GM18907 (cell line): Measurements from ENCODE around the gene GRIN3A.
A peak's percentile ranks its signal among the peaks of the same experiment; 100 is the strongest.

Experiments
- ATAC-seq: cut with Tn5 transposase; IDR thresholded peaks from one replicate; pipeline ENCODE4 v1.9.1; 2021; ENCODE audit warnings: mild to moderate bottlenecking, moderate library complexity; ENCODE audit not compliant: unreplicated experiment

GRIN3A gene

GRCh38 chr9:101706261-101706798, 32.1 kb downstream of the GRIN3A start:
- no peak for ATAC-seq

- peak; percentile 97 for ATAC-seq
These were observed 33.2 kb downstream of the GRIN3A start for GRCh38 chr9:101705135-101705661.

GRCh38 chr9:101702257-101702656, 36.2 kb downstream of the GRIN3A start:
- no peak for ATAC-seq

- ATAC-seq = no peak
These were observed 44.7 kb downstream of the GRIN3A start for GRCh38 chr9:101693546-101694336.

- ATAC-seq = no peak
These were observed 46.8 kb downstream of the GRIN3A start for GRCh38 chr9:101691657-101692056.

- ATAC-seq = no peak
These were observed 49.4 kb downstream of the GRIN3A start for GRCh38 chr9:101689039-101689438.

- no peak for ATAC-seq
These were observed 53.8 kb downstream of the GRIN3A start for GRCh38 chr9:101684665-101685064.

GRCh38 chr9:101683236-101683635, 55.2 kb downstream of the GRIN3A start:
- ATAC-seq = no peak

- ATAC-seq = no peak
These were observed 60.6 kb downstream of the GRIN3A start for GRCh38 chr9:101677861-101678260.

GRCh38 chr9:101675341-101675740, 63.1 kb downstream of the GRIN3A start:
- ATAC-seq = no peak

- ATAC-seq = no peak
These were observed 64.3 kb downstream of the GRIN3A start for GRCh38 chr9:101674165-101674564.

- no peak for ATAC-seq
These were observed 64.8 kb downstream of the GRIN3A start for GRCh38 chr9:101673642-101674041.

GRCh38 chr9:101671567-101671966, 66.9 kb downstream of the GRIN3A start:
- no peak for ATAC-seq

GRCh38 chr9:101668421-101668820, 70.0 kb downstream of the GRIN3A start:
- no peak for ATAC-seq

- ATAC-seq = no peak
These were observed 74.0 kb downstream of the GRIN3A start for GRCh38 chr9:101664453-101664852.

- ATAC-seq = no peak
These were observed 85.8 kb downstream of the GRIN3A start for GRCh38 chr9:101652601-101653175.

GRCh38 chr9:101650142-101650541, 88.3 kb downstream of the GRIN3A start:
- no peak for ATAC-seq

- ATAC-seq = no peak
These were observed 90.0 kb downstream of the GRIN3A start for GRCh38 chr9:101648493-101648892.

GRCh38 chr9:101639785-101640665, 98.4 kb downstream of the GRIN3A start:
- no peak for ATAC-seq

- no peak for ATAC-seq
These were observed 99.1 kb downstream of the GRIN3A start for GRCh38 chr9:101639311-101639710.

GRCh38 chr9:101636247-101636646, 102.2 kb downstream of the GRIN3A start:
- ATAC-seq = no peak
